Small intestine (tissue), 7 donors: ENCODE results near the gene PLEKHA4. TPM values are rescaled to one million over a fixed set of nuclear protein-coding genes. Genes with fewer than 3 reads are reported as not detected.
"Not testable (repeated sequence)": the region's sequence is repeated elsewhere in the genome, so short reads cannot be mapped to it uniquely, and the experiment has no call there.

Experiments used
- DNase-seq, 2 donors: peaks; one replicate each; pipeline versions ENCODE4 v3.0.0 to v3.0.0-alpha.2; 2013
- FAIRE-seq: peaks from 2 replicates; lab custom pipeline; 2012; peaks lifted over from hg19 to GRCh38; lab: Jason Lieb, UNC
- H3K27ac ChIP-seq, 3 donors: one replicate each; pipeline ENCODE4 v1.5.1; 2013; ENCODE audit warnings: low read length in 2 of 3, mild to moderate bottlenecking in 2 of 3, control low read depth in 1 of 3, inconsistent platforms in 1 of 3, low read depth in 1 of 3, moderate library complexity in 1 of 3
- H3K27me3 ChIP-seq, 3 donors: one replicate each; pipeline ENCODE4 v1.6.1; 2013; ENCODE audit warnings: low read length in 3 of 3, inconsistent platforms in 1 of 3; ENCODE audit not compliant: control insufficient read depth in 3 of 3, insufficient read depth in 3 of 3
- H3K36me3 ChIP-seq, 3 donors: one replicate each; pipeline ENCODE4 v1.6.1; 2013; ENCODE audit warnings: low read length in 3 of 3, inconsistent platforms in 1 of 3, low read depth in 1 of 3, mild to moderate bottlenecking in 1 of 3, moderate library complexity in 1 of 3; ENCODE audit not compliant: control insufficient read depth in 3 of 3, insufficient read depth in 2 of 3
- H3K4me1 ChIP-seq, 3 donors: one replicate each; pipeline ENCODE4 v1.6.1; 2013; ENCODE audit warnings: low read length in 2 of 3, inconsistent platforms in 1 of 3, low read depth in 1 of 3, mild to moderate bottlenecking in 1 of 3, moderate library complexity in 1 of 3; ENCODE audit not compliant: control insufficient read depth in 3 of 3, insufficient read depth in 2 of 3
- H3K4me3 ChIP-seq, 3 donors: one replicate each; pipeline ENCODE4 v1.5.1; 2013; ENCODE audit warnings: low read length in 3 of 3, control low read depth in 1 of 3, inconsistent platforms in 1 of 3, low read depth in 1 of 3, mild to moderate bottlenecking in 1 of 3, moderate library complexity in 1 of 3
- H3K9me3 ChIP-seq, 2 donors: one replicate each; pipeline ENCODE4 v1.6.1; 2013; ENCODE audit warnings: low read depth in 1 of 2, low read length in 1 of 2; ENCODE audit not compliant: control insufficient read depth in 2 of 2, insufficient read depth in 1 of 2
- WGBS, 3 donors: extraction: QIAGEN DNeasy Blood & Tissue Kit; methylation state at CpG; one replicate each; pipeline ENCODE4 v1.1.7; 2013; 5-methylcytosine and 5-hydroxymethylcytosine counted together
- polyA plus RNA-seq, 4 donors: library from polyadenylated mRNA; stranded (reverse) in 3 of 4; unstranded in 1 of 4; fragments of 200-250 nt in 3 of 4; fragments of 120-200 nt in 1 of 4; gene quantifications; one replicate each; pipeline versions ENCODE4 v1.2.1 to v1.2.3, GENCODE V29; 2013
- donor health status: healthy with polysubstance abuse.
- donor health status: control.
- donor health status: control.
- donor health status: Bipolar disorder and iron deficiency.
- donor health status: healthy.

The PLEKHA4 gene
- polyA plus RNA-seq, 4 donors = 4.0 to 20.3 (median 12.8) TPM

- not testable (repeated sequence) for H3K9me3 ChIP-seq, H3K27ac ChIP-seq, DNase-seq, H3K27me3 ChIP-seq, H3K4me1 ChIP-seq, H3K4me3 ChIP-seq, FAIRE-seq
- WGBS, 3 donors = 94 to 95% (median 95%) methylated on average over 3 of the region's 3 CpGs
- peaks cover 0 to 25% (median 0%) of the 10 kb centered on the region in 3 donors for H3K36me3 ChIP-seq
Measured at GRCh38 chr19:48846659-48847058, 21.8 kb downstream of the PLEKHA4 start.

GRCh38 chr19:48845384-48845783 lies 23.0 kb downstream of the PLEKHA4 start:
- Histone ChIP-seq H3K27me3 (no peaks in the 10 kb centered on the region), H3K36me3 (peaks cover 0 to 31% (median 0%) of the 10 kb centered on the region in 3 donors), H3K4me1 (peaks cover 0 to 6% (median 0%) of the 10 kb centered on the region in 3 donors), H3K9me3 (no peaks in the 10 kb centered on the region), H3K4me3 (no peak overlapping the region), H3K27ac (no peak overlapping the region)
- 91 to 95% (median 93%) methylated on average over 15 of the region's 15 CpGs for WGBS, 3 donors
- no peak for FAIRE-seq
- DNase-seq = no peak

GRCh38 chr19:48844472-48844871 lies 23.9 kb downstream of the PLEKHA4 start:
- WGBS, 3 donors = 91 to 93% (median 92%) methylated on average over 2 of the region's 2 CpGs
- FAIRE-seq (no peak), DNase-seq (no peak)
- peaks cover 0 to 31% (median 0%) of the 10 kb centered on the region in 3 donors for H3K36me3 ChIP-seq
- H3K27me3 ChIP-seq = no peaks in the 10 kb centered on the region
- H3K4me1 ChIP-seq = peaks cover 0 to 6% (median 0%) of the 10 kb centered on the region in 3 donors
- no peak overlapping the region for H3K4me3 ChIP-seq
- no peak overlapping the region for H3K27ac ChIP-seq
- H3K9me3 ChIP-seq = no peaks in the 10 kb centered on the region

GRCh38 chr19:48842789-48843162 lies 25.6 kb downstream of the PLEKHA4 start:
- WGBS, 3 donors = 44 to 50% (median 45%) methylated on average over 2 of the region's 2 CpGs
- no peak overlapping the region for H3K27ac ChIP-seq

GRCh38 chr19:48841571-48841970 lies 26.8 kb downstream of the PLEKHA4 start:
- Histone ChIP-seq H3K27ac (no peak overlapping the region), H3K9me3 (no peaks in the 10 kb centered on the region), H3K4me3 (no peak overlapping the region), H3K4me1 (peaks cover 0 to 8% (median 0%) of the 10 kb centered on the region in 3 donors), H3K27me3 (no peaks in the 10 kb centered on the region), H3K36me3 (peaks cover 0 to 22% (median 0%) of the 10 kb centered on the region in 3 donors)
- 93 to 95% (median 95%) methylated on average over 6 of the region's 6 CpGs for WGBS, 3 donors
- FAIRE-seq = no peak
- DNase-seq = no peak

More at GRCh38 chr19:48842789-48843162, 25.6 kb downstream of the PLEKHA4 start:
- no peaks in the 10 kb centered on the region for H3K9me3 ChIP-seq
- FAIRE-seq = no peak
- peaks cover 0 to 6% (median 0%) of the 10 kb centered on the region in 3 donors for H3K4me1 ChIP-seq
- DNase-seq = peak; percentile 49 to 76
- no peak overlapping the region for H3K4me3 ChIP-seq
- H3K36me3 ChIP-seq = peaks cover 0 to 30% (median 0%) of the 10 kb centered on the region in 3 donors
- no peaks in the 10 kb centered on the region for H3K27me3 ChIP-seq

GRCh38 chr19:48841047-48841446 lies 27.4 kb downstream of the PLEKHA4 start:
- FAIRE-seq (no peak), DNase-seq (no peak)
- no peaks in the 10 kb centered on the region for H3K27me3 ChIP-seq
- WGBS, 3 donors = 89 to 92% (median 91%) methylated on average over 16 of the region's 16 CpGs
- H3K27ac ChIP-seq = no peak overlapping the region
- H3K9me3 ChIP-seq = no peaks in the 10 kb centered on the region
- H3K4me1 ChIP-seq = peaks cover 0 to 10% (median 0%) of the 10 kb centered on the region in 3 donors
- peaks cover 0 to 20% (median 0%) of the 10 kb centered on the region in 3 donors for H3K36me3 ChIP-seq
- H3K4me3 ChIP-seq = no peak overlapping the region

GRCh38 chr19:48837687-48838086 lies 30.7 kb downstream of the PLEKHA4 start:
- Histone ChIP-seq H3K9me3 (no peaks in the 10 kb centered on the region), H3K36me3 (peaks cover 0 to 27% (median 0%) of the 10 kb centered on the region in 3 donors), H3K4me3 (no peak overlapping the region), H3K4me1 (peaks cover 0 to 14% (median 0%) of the 10 kb centered on the region in 3 donors), H3K27ac (no peak overlapping the region), H3K27me3 (no peaks in the 10 kb centered on the region)
- WGBS, 3 donors = 63 to 74% (median 72%) methylated on average over 8 to 9 of the region's 9 CpGs
- DNase-seq (no peak), FAIRE-seq (no peak)

GRCh38 chr19:48837051-48837524 lies 31.3 kb downstream of the PLEKHA4 start:
- FAIRE-seq = no peak

More at GRCh38 chr19:48837051-48837524, 31.3 kb downstream of the PLEKHA4 start:
- 26 to 57% (median 37%) methylated on average over 29 of the region's 29 CpGs for WGBS, 3 donors
- Histone ChIP-seq H3K27ac (peak overlapping the region in 2 of 3 donors; percentile 14 to 95), H3K4me3 (peak overlapping the region in 1 of 3 donors; percentile 70), H3K9me3 (no peaks in the 10 kb centered on the region), H3K4me1 (peaks cover 0 to 10% (median 0%) of the 10 kb centered on the region in 3 donors), H3K27me3 (no peaks in the 10 kb centered on the region), H3K36me3 (peaks cover 0 to 33% (median 0%) of the 10 kb centered on the region in 3 donors)
- DNase-seq = peak in 1 of 2 donors; percentile 56
